ENCODE data around the gene FAT3.

DNA sequence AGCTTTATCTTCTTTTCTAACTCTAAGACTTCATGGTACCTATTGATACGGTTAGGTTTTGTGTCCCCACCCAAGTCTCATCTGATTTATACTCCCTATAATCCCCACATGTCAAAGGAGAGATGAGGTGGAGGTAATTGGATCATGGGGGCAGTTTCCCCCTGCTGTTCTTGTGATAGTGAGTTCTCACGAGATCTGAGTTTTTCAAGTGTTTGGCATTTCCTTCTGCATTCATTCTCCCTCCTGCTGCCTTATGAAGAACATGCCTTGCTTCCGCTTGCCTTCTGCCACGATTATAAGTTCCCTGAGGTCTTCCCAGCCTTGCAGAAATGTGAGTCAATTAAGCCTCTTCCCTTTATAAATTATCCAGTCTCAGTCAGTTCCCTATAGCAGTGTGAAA is 5.1 kb upstream of the FAT3 start:
- TF ChIP-seq, protein P1, sequence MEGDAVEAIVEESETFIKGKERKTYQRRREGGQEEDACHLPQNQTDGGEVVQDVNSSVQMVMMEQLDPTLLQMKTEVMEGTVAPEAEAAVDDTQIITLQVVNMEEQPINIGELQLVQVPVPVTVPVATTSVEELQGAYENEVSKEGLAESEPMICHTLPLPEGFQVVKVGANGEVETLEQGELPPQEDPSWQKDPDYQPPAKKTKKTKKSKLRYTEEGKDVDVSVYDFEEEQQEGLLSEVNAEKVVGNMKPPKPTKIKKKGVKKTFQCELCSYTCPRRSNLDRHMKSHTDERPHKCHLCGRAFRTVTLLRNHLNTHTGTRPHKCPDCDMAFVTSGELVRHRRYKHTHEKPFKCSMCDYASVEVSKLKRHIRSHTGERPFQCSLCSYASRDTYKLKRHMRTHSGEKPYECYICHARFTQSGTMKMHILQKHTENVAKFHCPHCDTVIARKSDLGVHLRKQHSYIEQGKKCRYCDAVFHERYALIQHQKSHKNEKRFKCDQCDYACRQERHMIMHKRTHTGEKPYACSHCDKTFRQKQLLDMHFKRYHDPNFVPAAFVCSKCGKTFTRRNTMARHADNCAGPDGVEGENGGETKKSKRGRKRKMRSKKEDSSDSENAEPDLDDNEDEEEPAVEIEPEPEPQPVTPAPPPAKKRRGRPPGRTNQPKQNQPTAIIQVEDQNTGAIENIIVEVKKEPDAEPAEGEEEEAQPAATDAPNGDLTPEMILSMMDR (IDR thresholded peaks at IDR 0.05; ENCODE audit: extremely low read depth in 1 of 2, insufficient read depth in 1 of 2, low read depth in 1 of 2, low read length in 2 of 2): no peak
- no peak for TF ChIP-seq POLR2A (IDR thresholded peaks at IDR 0.05; ENCODE audit: low read depth, low read length)
- no peak for TF ChIP-seq EZH2 (IDR thresholded peaks at IDR 0.05; ENCODE audit: borderline replicate concordance, low read depth, low read length, severe bottlenecking)
- no peak for TF ChIP-seq FOS (IDR thresholded peaks at IDR 0.05; ENCODE audit: borderline replicate concordance, insufficient read depth, low read length)

Measured in endothelial cell of umbilical vein (primary cell).